Pancreas (tissue), 10 donors: ENCODE measurements around the gene GH2. TPM values are rescaled to one million over a fixed set of nuclear protein-coding genes. Genes with fewer than 3 reads are reported as not detected.

Experiments
- ATAC-seq, 4 donors: fragments of 200-7000 bp; cut with Tn5 transposase; one replicate each; pipeline versions ENCODE4 v1.8.0 to v1.9.1; 2020; ENCODE audit warnings: mild to moderate bottlenecking in 4 of 4, moderate library complexity in 4 of 4
- DNase-seq, 6 donors: peaks; one replicate each; pipeline ENCODE4 v3.0.0-alpha.2; 2020
- FAIRE-seq: peaks from 2 replicates; lab custom pipeline; 2012; peaks lifted over from hg19 to GRCh38; lab: Jason Lieb, UNC
- H3K27ac ChIP-seq, 4 donors: fragments of 200-600 bp; sonication (generic); 1 replicate in 3 of 4; 2 replicates in 1 of 4; pipeline versions ENCODE4 v1.5.0 to v1.8.0; 2020
- H3K27me3 ChIP-seq, 4 donors: fragments of 200-600 bp; one replicate each; pipeline ENCODE4 v1.8.0; 2021
- H3K36me3 ChIP-seq, 3 donors: fragments of 200-600 bp; sonication (generic) in 1 of 3; one replicate each; pipeline versions ENCODE4 v1.5.0 to v1.8.0; 2020 to 2021
- H3K4me1 ChIP-seq, 3 donors: fragments of 200-600 bp; one replicate each; pipeline ENCODE4 v1.8.0; 2021
- H3K4me3 ChIP-seq, 4 donors: fragments of 200-600 bp; sonication (generic) in 2 of 4; one replicate each; pipeline versions ENCODE4 v1.5.0 to v1.8.0; 2020 to 2021
- H3K9me3 ChIP-seq, 4 donors: fragments of 200-600 bp; one replicate each; pipeline ENCODE4 v1.8.0; 2021
- WGBS, 2 donors: extraction: QIAGEN DNeasy Blood & Tissue Kit; methylation state at CpG; one replicate each; pipeline ENCODE4 v1.1.7; 2013; 5-methylcytosine and 5-hydroxymethylcytosine counted together
- intact Hi-C, 3 donors: fragments of 100-400 bp; cut with DNase I; formaldehyde crosslinking; loops; one replicate each; pipeline versions ENCODE4 v1.11.1 to v1.14.2; 2022
- polyA plus RNA-seq, 2 donors: library from polyadenylated mRNA; stranded (reverse); fragments of 200-250 nt; gene quantifications; one replicate each; pipeline ENCODE4 v1.2.3, GENCODE V29; 2013
- total RNA-seq, 6 donors: library from RNA; stranded (reverse); fragmentation: NEBNext Ultra II Directional in 4 of 6; extraction: Animal tissue kit (Norgen Biotek cat#: 25700) in 4 of 6; gene quantifications; one replicate each; pipeline versions ENCODE4 v1.2.1 to v1.2.4, GENCODE V29; 2021 to 2023
- TF ChIP-seq, protein P1 (sequence below), 4 donors: fragments of 200-600 bp; sonication (generic) in 3 of 4; IDR thresholded peaks; one replicate each; pipeline versions ENCODE4 v1.5.0 to v1.8.0; 2021; ENCODE audit warnings: antibody characterized with exemption in 4 of 4
- donor health status: healthy with polysubstance abuse.
- donor health status: DM: no; HTN: no; CAD: no; lungs with moderate emphysema.
- donor health status: DM: no; HTN: no; CAD: no.
- donor health status: control.
- donor health status: control.
- donor health status: Bipolar disorder and iron deficiency.
- donor health status: DM: yes; HTN: yes; CAD: no.
- donor health status: DM: no; HTN: no; CAD: no.
- donor health status: DM: no; HTN: no; CAD: no.
- donor health status: DM: yes; HTN: yes; CAD: no.

The GH2 gene
- total and polyA plus RNA-seq, 8 donors: not detected

DNA sequence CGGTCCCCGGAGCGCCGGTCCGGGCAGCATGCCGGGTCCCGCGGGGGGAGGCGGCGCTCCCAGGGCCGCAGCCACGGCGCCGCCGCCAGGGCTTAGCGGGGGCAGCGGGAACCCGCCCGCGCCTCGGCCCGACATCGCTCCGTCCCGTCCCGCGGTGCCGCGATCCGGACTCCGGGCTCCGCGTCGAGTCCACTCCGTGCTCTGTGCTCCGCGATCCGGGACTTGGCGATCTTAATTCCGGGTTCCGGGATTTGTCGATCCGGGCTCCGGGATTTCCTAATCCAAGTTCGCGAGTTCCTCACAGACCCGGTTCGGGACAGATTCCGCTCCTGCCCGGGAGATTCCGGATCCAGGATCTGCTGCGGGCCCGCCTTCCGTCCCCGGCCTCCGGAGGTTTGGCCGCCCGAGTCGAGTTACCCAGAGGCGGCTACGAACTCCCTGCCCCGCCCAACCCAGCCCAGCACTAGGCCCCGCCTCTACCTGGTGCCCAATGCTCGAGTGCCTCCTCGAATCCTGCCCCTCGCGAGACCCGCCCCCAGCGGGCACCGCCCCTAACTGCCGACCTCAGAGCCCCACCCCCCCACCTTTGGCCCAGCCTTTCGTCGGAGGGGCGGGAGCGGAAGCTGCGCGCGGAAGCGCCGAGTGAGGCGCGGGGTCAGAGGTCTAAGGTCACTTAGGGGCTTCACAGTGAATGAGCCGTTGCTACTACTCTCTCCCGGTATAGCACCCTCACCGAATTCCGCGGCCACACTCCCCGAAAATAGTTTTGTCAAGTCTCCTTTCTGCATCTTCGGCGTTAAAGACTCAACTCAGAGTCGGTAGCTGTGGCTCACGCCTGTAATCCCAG is 39.0 kb downstream of the GH2 start, which contains the start of gene SMARCD2:
Gene SMARCD2 (minus strand): TSS at position 146 of the 847 bp plus-strand sequence. CDS start 11 bp downstream, at position 135.
- peak within 1 kb of the TSS; percentile 80 to 94 (median 86) for H3K4me3 ChIP-seq
- no peaks in the 10 kb centered on the region for H3K9me3 ChIP-seq
- TF ChIP-seq, protein P1, sequence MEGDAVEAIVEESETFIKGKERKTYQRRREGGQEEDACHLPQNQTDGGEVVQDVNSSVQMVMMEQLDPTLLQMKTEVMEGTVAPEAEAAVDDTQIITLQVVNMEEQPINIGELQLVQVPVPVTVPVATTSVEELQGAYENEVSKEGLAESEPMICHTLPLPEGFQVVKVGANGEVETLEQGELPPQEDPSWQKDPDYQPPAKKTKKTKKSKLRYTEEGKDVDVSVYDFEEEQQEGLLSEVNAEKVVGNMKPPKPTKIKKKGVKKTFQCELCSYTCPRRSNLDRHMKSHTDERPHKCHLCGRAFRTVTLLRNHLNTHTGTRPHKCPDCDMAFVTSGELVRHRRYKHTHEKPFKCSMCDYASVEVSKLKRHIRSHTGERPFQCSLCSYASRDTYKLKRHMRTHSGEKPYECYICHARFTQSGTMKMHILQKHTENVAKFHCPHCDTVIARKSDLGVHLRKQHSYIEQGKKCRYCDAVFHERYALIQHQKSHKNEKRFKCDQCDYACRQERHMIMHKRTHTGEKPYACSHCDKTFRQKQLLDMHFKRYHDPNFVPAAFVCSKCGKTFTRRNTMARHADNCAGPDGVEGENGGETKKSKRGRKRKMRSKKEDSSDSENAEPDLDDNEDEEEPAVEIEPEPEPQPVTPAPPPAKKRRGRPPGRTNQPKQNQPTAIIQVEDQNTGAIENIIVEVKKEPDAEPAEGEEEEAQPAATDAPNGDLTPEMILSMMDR (IDR thresholded peaks at IDR 0.05): no peak
- no peaks in the 10 kb centered on the region for H3K27me3 ChIP-seq
- DNase-seq (peak; percentile 98 to 100 (median 99)), ATAC-seq (peak; percentile 81 to 91 (median 82)), FAIRE-seq (no peak)
- intact Hi-C loops: no loop called here
- peaks cover 32 to 42% (median 37%) of the 10 kb centered on the region in 3 donors for H3K4me1 ChIP-seq
- 0 to 1% methylated on average over 77 to 92 of the region's 92 CpGs for WGBS, 2 donors
- H3K27ac ChIP-seq: peak within 1 kb of the TSS; percentile 70 to 91 (median 86)
- no peaks in the 10 kb centered on the region for H3K36me3 ChIP-seq

DNA sequence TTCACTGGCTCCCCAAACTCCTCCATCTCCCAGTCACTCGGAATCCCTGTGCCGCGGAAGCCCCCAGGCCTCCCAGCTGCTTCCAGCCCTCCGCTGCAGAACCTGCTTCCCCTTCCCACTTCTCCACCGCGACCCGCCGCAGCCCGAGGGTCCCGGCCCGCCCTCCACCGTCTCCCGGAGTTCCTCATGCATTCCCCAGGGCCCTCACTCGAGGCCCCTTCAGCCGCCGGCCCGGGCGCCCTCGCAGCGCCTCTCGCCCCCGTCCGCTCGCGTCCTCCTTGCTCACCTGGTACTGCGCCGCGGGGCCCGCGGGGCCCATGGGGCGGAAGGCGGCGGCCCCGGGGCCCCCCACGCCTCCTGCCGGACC is 39.6 kb downstream of the GH2 start:
- intact Hi-C loops: no loop called here
- Histone ChIP-seq H3K4me1 (peaks cover 36 to 47% (median 43%) of the 10 kb centered on the region in 3 donors), H3K9me3 (no peaks in the 10 kb centered on the region), H3K4me3 (peak overlapping the region; percentile 80 to 94 (median 86)), H3K27ac (peak overlapping the region; percentile 70 to 91 (median 86)), H3K27me3 (no peaks in the 10 kb centered on the region), H3K36me3 (no peaks in the 10 kb centered on the region)
- WGBS, 2 donors: 0 to 1% methylated on average over 26 to 36 of the region's 36 CpGs
- ATAC-seq (peak in 3 of 4 donors; percentile 1 to 20 (median 3)), FAIRE-seq (no peak), DNase-seq (peak in 5 of 6 donors; percentile 49 to 89 (median 73))
- TF ChIP-seq, protein P1 (IDR thresholded peaks at IDR 0.05): no peak

DNA sequence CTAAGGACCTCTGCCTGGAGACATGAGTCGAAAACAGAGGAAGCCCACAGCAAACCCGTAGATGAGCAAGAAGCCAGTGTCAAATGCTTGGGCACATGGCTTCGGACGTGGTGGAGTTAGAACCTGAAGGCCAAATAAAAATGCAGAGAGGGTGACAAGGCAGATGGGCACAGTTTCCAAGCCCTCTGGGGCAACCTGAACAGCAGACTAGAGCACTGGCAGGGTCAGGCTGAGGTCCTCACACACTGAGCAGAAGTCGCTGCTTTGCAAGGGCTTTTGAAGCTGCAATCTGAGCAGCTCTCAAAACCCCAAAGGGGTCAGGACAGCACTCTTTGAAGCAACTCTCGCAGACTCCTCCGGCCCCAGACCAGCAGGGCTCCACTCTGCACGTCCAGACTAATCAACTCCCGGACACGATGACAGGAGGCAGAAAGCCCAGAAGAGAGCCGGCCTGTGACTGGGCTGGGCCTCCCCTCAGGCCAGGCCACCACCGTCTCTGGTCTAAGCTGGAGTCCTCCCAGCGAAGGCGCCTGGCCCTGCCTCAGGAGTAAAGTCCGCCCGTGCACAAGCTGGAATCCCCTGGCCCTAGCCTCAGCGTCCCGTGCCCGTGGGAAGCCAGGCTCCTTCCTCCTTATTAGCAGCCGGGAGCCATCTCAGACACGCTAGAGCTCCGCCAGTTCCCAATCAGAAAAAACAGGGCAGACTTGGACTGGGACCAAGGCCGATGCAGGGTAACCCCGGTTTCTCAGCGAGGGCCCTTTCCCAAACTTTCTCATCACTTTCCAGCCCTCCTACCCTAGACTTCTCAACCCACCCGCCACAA is 40.2 kb downstream of the GH2 start:
- Histone ChIP-seq H3K27ac (peak overlapping the region; percentile 70 to 91 (median 86)), H3K4me3 (peak overlapping the region; percentile 80 to 94 (median 86)), H3K9me3 (no peaks in the 10 kb centered on the region), H3K4me1 (peaks cover 36 to 47% (median 43%) of the 10 kb centered on the region in 3 donors), H3K27me3 (no peaks in the 10 kb centered on the region), H3K36me3 (no peaks in the 10 kb centered on the region)
- peak; percentile 58 to 87 (median 71) for DNase-seq
- no peak for FAIRE-seq
- TF ChIP-seq, protein P1 (IDR thresholded peaks at IDR 0.05): no peak
- intact Hi-C loops: no loop called here
- 2 to 3% methylated on average over 26 of the region's 26 CpGs for WGBS, 2 donors
- ATAC-seq: peak in 3 of 4 donors; percentile 5 to 7 (median 6)

DNA sequence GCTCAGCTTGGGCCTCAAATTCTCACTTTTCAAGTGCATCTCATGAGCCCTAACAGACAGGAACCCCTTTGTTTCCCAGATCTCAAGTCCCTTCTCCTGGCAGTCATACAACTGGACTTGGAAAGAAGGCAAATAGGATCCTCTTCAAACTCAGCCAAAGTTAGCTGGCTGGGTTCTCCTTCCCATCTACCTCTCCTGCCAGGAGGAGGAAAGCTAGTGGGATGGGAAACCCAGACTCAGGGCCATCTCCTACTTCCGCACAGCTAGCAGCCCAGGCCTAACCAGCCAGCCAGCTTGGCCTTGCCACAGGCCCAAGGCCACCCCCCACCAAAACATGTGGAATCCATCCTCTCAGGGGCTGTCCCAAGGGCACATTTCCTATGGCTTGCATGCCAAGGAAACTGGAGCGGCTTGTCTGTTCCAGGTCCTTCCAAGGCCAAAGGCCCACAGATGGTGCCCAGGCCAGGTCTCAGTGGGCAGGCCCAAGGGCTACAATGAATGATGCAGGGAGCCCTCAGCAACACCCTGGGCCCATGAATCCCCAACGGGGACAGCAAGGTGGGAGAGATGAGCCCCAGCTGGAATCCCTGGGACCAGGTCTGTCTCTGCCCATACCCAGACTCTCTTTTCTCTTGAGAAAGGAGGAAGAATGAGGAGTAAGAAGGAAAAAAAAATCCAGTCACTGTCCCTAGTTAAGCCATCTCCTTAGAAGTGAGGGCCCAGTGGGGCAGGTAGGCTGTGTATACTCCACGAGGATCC is 41.0 kb downstream of the GH2 start:
- H3K27ac ChIP-seq: peak overlapping the region; percentile 70 to 91 (median 86)
- peaks cover 36 to 47% (median 43%) of the 10 kb centered on the region in 3 donors for H3K4me1 ChIP-seq
- no peaks in the 10 kb centered on the region for H3K9me3 ChIP-seq
- TF ChIP-seq, protein P1 (IDR thresholded peaks at IDR 0.05): no peak
- intact Hi-C loops: no loop called here
- H3K4me3 ChIP-seq: peak overlapping the region; percentile 80 to 94 (median 86)
- no peak for FAIRE-seq
- DNase-seq: peak in 2 of 6 donors; percentile 29 to 42
- peaks cover 0 to 5% (median 4%) of the 10 kb centered on the region in 3 donors for H3K36me3 ChIP-seq
- WGBS, 2 donors: 31 to 34% methylated on average over 4 of the region's 4 CpGs
- ATAC-seq: no peak
- H3K27me3 ChIP-seq: no peaks in the 10 kb centered on the region
